Common myeloid progenitor, CD34-positive (primary cell): ENCODE results near the gene TYW1B.
"Not testable (repeated sequence)": the region's sequence is repeated elsewhere in the genome, so short reads cannot be mapped to it uniquely, and the experiment has no call there.

Experiments used
- CTCF ChIA-PET: fragments of 350-600 bp; sonication (Branson Sonifier 250); formaldehyde crosslinking; loops from one replicate; lab custom pipeline; 2021; ENCODE audit warnings: antibody characterized with exemption; lab: Charles Lee
- POLR2A ChIA-PET: fragments of 350-600 bp; sonication (Branson Sonifier 250); formaldehyde crosslinking; loops from one replicate; lab custom pipeline; 2021; ENCODE audit warnings: antibody characterized with exemption; lab: Charles Lee
- DNase-seq, 3 donors: peaks; one replicate each; pipeline versions ENCODE4 v3.0.0 to v3.0.0-alpha.2; 2013
- H3K27ac ChIP-seq, 2 experiments: 1 replicate in 1 of 2; 2 replicates in 1 of 2; pipeline ENCODE4 v1.7.0; 2013; ENCODE audit warnings: inconsistent platforms in 2 of 2, low read length in 2 of 2, mild to moderate bottlenecking in 2 of 2, low read depth in 1 of 2, moderate library complexity in 1 of 2; ENCODE audit not compliant: severe bottlenecking in 2 of 2, insufficient read depth in 1 of 2, poor library complexity in 1 of 2
- H3K27me3 ChIP-seq, 5 experiments: replicated peaks in 2 of 5; 1 replicate in 3 of 5; 2 replicates in 2 of 5; pipeline versions ENCODE4 v1.6.1 to v1.7.0; 2013; ENCODE audit warnings: low read length in 4 of 5, mild to moderate bottlenecking in 2 of 5, moderate library complexity in 2 of 5, inconsistent platforms in 1 of 5; ENCODE audit not compliant: insufficient read depth in 5 of 5, control insufficient read depth in 4 of 5
- H3K36me3 ChIP-seq, 4 experiments: 1 replicate in 2 of 4; 2 replicates in 2 of 4; pipeline versions ENCODE4 v1.6.1 to v1.7.0; 2013; ENCODE audit warnings: low read length in 3 of 4, control low read depth in 1 of 4, mild to moderate bottlenecking in 1 of 4; ENCODE audit not compliant: control insufficient read depth in 4 of 4, insufficient read depth in 4 of 4
- H3K4me1 ChIP-seq, 4 experiments: 1 replicate in 3 of 4; 2 replicates in 1 of 4; pipeline versions ENCODE4 v1.6.1 to v1.7.1; 2013; ENCODE audit warnings: low read length in 3 of 4, mild to moderate bottlenecking in 3 of 4, control low read depth in 1 of 4, inconsistent platforms in 1 of 4, moderate library complexity in 1 of 4; ENCODE audit not compliant: control insufficient read depth in 4 of 4, insufficient read depth in 4 of 4; ENCODE audit errors: control extremely low read depth in 1 of 4
- H3K4me3 ChIP-seq, 7 experiments: 1 replicate in 4 of 7; 2 replicates in 3 of 7; pipeline versions ENCODE4 v1.5.1 to v1.7.0; 2013; ENCODE audit warnings: mild to moderate bottlenecking in 7 of 7, low read length in 6 of 7, moderate library complexity in 6 of 7, inconsistent platforms in 2 of 7, low read depth in 2 of 7, control low read depth in 1 of 7; ENCODE audit not compliant: insufficient read depth in 4 of 7, control insufficient read depth in 1 of 7; ENCODE audit errors: extremely low read depth in 1 of 7
- H3K9me3 ChIP-seq, 5 experiments: 1 replicate in 4 of 5; 2 replicates in 1 of 5; pipeline versions ENCODE4 v1.6.1 to v1.7.1; 2013; ENCODE audit warnings: low read length in 4 of 5, mild to moderate bottlenecking in 2 of 5, inconsistent platforms in 1 of 5, low read depth in 1 of 5, moderate library complexity in 1 of 5; ENCODE audit not compliant: control insufficient read depth in 4 of 5, insufficient read depth in 2 of 5; ENCODE audit errors: control extremely low read depth in 1 of 5
- WGBS: methylation state at CpG from one replicate; pipeline ENCODE4 v1.1.5; 2013; ENCODE audit not compliant: insufficient coverage; 5-methylcytosine and 5-hydroxymethylcytosine counted together

Gene TYW1B

GRCh38 chr7:72561988-72562387 lies 266.0 kb downstream of the TYW1B start:
- H3K9me3 ChIP-seq, result peaks cover 0 to 11% (median 3%) of the 10 kb centered on the region in 5 experiments
- H3K4me1 ChIP-seq, POLR2A ChIA-PET, H3K27me3 ChIP-seq, CTCF ChIA-PET, H3K36me3 ChIP-seq, DNase-seq, H3K27ac ChIP-seq, H3K4me3 ChIP-seq: not testable (repeated sequence)
- WGBS, result 80% methylated on average over 1 of the region's 3 CpGs

GRCh38 chr7:72559546-72559945 lies 268.5 kb downstream of the TYW1B start:
- WGBS, result 96% methylated on average over 2 of the region's 4 CpGs
- H3K27ac ChIP-seq, H3K27me3 ChIP-seq, DNase-seq, H3K4me1 ChIP-seq, POLR2A ChIA-PET, CTCF ChIA-PET, H3K4me3 ChIP-seq, H3K36me3 ChIP-seq: not testable (repeated sequence)
- H3K9me3 ChIP-seq, result peaks cover 0 to 11% (median 3%) of the 10 kb centered on the region in 5 experiments

GRCh38 chr7:72556733-72557132 lies 271.3 kb downstream of the TYW1B start:
- H3K36me3 ChIP-seq, H3K4me3 ChIP-seq, DNase-seq, H3K27me3 ChIP-seq, CTCF ChIA-PET, H3K27ac ChIP-seq, POLR2A ChIA-PET, H3K9me3 ChIP-seq, H3K4me1 ChIP-seq: not testable (repeated sequence)
- WGBS, result no CpG with 5 or more reads among the region's 4 CpGs

GRCh38 chr7:72555238-72555637 lies 272.8 kb downstream of the TYW1B start:
- H3K4me1 ChIP-seq, CTCF ChIA-PET, H3K27me3 ChIP-seq: not testable (repeated sequence)

GRCh38 chr7:72554401-72554800 lies 273.6 kb downstream of the TYW1B start:
- H3K9me3 ChIP-seq, H3K27me3 ChIP-seq, H3K4me3 ChIP-seq, H3K27ac ChIP-seq, H3K36me3 ChIP-seq, DNase-seq, H3K4me1 ChIP-seq, POLR2A ChIA-PET: not testable (repeated sequence)
- CTCF ChIA-PET, result interaction anchor here (0.6 kb wide), 1 partner anchor 864 kb away, joined by 4 read pairs; no protein-coding TSS in a partner anchor
- WGBS, result 100% methylated on average over 1 of the region's 5 CpGs

More at GRCh38 chr7:72555238-72555637, 272.8 kb downstream of the TYW1B start:
- H3K4me3 ChIP-seq, DNase-seq, H3K36me3 ChIP-seq, H3K27ac ChIP-seq, POLR2A ChIA-PET, H3K9me3 ChIP-seq: not testable (repeated sequence)
- 100% methylated on average over 1 of the region's 6 CpGs for WGBS

GRCh38 chr7:72550454-72550853 lies 277.5 kb downstream of the TYW1B start:
- H3K27ac ChIP-seq, CTCF ChIA-PET, H3K9me3 ChIP-seq, H3K4me1 ChIP-seq, H3K36me3 ChIP-seq, H3K27me3 ChIP-seq, POLR2A ChIA-PET, H3K4me3 ChIP-seq: not testable (repeated sequence)
- peak in 2 of 3 donors; percentile 3 to 18 for DNase-seq

- H3K27ac ChIP-seq, H3K36me3 ChIP-seq, CTCF ChIA-PET, H3K4me3 ChIP-seq, DNase-seq, H3K4me1 ChIP-seq, H3K27me3 ChIP-seq, H3K9me3 ChIP-seq, POLR2A ChIA-PET: not testable (repeated sequence)
- WGBS, result 10% methylated on average over 2 of the region's 9 CpGs
Measured at GRCh38 chr7:72546586-72547237, 281.3 kb downstream of the TYW1B start.
